WTC11 (cell line): ENCODE results near the gene TPP1. TPM values are rescaled to one million over a fixed set of nuclear protein-coding genes. Genes with fewer than 3 reads are reported as not detected.

Experiments used
- ATAC-seq: fragments of 200-7000 bp; cut with Tn5 transposase; 2 replicates; pipeline ENCODE4 v1.10.0; 2021; ENCODE audit warnings: mild to moderate bottlenecking, moderate library complexity
- CTCF ChIA-PET: fragments of 300-600 bp; sonication (Branson Sonifier 250); formaldehyde crosslinking; loops from one replicate; lab custom pipeline; 2021; ENCODE audit warnings: antibody characterized with exemption; lab: Charles Lee
- POLR2A ChIA-PET: fragments of 350-600 bp; sonication (Branson Sonifier 250); formaldehyde crosslinking; loops from one replicate; lab custom pipeline; 2021; ENCODE audit warnings: antibody characterized with exemption; lab: Charles Lee
- DNase-seq: peaks from one replicate; pipeline ENCODE4 v3.0.0; 2021; ENCODE audit warnings: low spot score
- H3K27ac Mint-ChIP-seq: 2 replicates; pipeline ENCODE4 v1.8.0; 2021; ENCODE audit warnings: mixed read lengths
- H3K27me3 Mint-ChIP-seq: 2 replicates; pipeline ENCODE4 v1.8.0; 2021; ENCODE audit warnings: low read depth, mild to moderate bottlenecking, moderate library complexity, mixed read lengths
- H3K36me3 Mint-ChIP-seq: 2 replicates; pipeline ENCODE4 v1.8.0; 2021; ENCODE audit warnings: mixed read lengths
- H3K4me1 Mint-ChIP-seq: 2 replicates; pipeline ENCODE4 v1.8.0; 2022; ENCODE audit warnings: mixed read lengths
- H3K4me3 Mint-ChIP-seq: 2 replicates; pipeline ENCODE4 v1.8.0; 2021; ENCODE audit warnings: mild to moderate bottlenecking, moderate library complexity, mixed read lengths
- H3K9me3 Mint-ChIP-seq: 2 replicates; pipeline ENCODE4 v1.8.0; 2021; ENCODE audit warnings: mixed read lengths
- CREM ChIP-seq: sonication (generic); formaldehyde crosslinking; IDR thresholded peaks from 2 replicates; pipeline ENCODE4 v1.8.1; 2022; ENCODE audit warnings: mild to moderate bottlenecking, missing genetic modification reagents, moderate library complexity
- FOXK1 ChIP-seq: sonication (generic); formaldehyde crosslinking; IDR thresholded peaks from 2 replicates; pipeline ENCODE4 v1.8.0; 2022; ENCODE audit warnings: mild to moderate bottlenecking, moderate library complexity, missing genetic modification reagents
- GTF2I ChIP-seq: fragments of 250-450 bp; sonication (Bioruptor Pico); conservative IDR thresholded peaks from 2 replicates; pipeline ENCODE4 v1.4.0; 2021; ENCODE audit warnings: mild to moderate bottlenecking
- HMGA2 ChIP-seq: fragments of 250-450 bp; sonication (Bioruptor Pico); IDR thresholded peaks from 2 replicates; pipeline ENCODE4 v1.4.0; 2021; ENCODE audit warnings: mild to moderate bottlenecking, moderate library complexity
- NR1H2 ChIP-seq: sonication (generic); formaldehyde crosslinking; IDR thresholded peaks from 2 replicates; pipeline ENCODE4 v1.9.0; 2021; ENCODE audit warnings: mild to moderate bottlenecking, moderate library complexity, missing genetic modification reagents
- NR2C2 ChIP-seq: sonication (generic); formaldehyde crosslinking; IDR thresholded peaks from 2 replicates; pipeline ENCODE4 v1.8.0; 2022; ENCODE audit warnings: mild to moderate bottlenecking, missing genetic modification reagents
- RELA ChIP-seq: sonication (generic); formaldehyde crosslinking; IDR thresholded peaks from 2 replicates; pipeline ENCODE4 v1.8.1; 2022; ENCODE audit warnings: missing genetic modification reagents, mild to moderate bottlenecking, borderline replicate concordance
- total RNA-seq: library from RNA; stranded (reverse); gene quantifications from 3 replicates; pipeline ENCODE4 v1.2.3, GENCODE V29; 2021
- TF ChIP-seq, protein P1 (sequence below): sonication (generic); formaldehyde crosslinking; IDR thresholded peaks from 2 replicates; pipeline ENCODE4 v1.8.0; 2022; ENCODE audit warnings: mild to moderate bottlenecking, missing genetic modification reagents
- TF ChIP-seq, protein P2 (sequence below): sonication (generic); formaldehyde crosslinking; IDR thresholded peaks from 2 replicates; pipeline ENCODE4 v1.8.0; 2023; ENCODE audit warnings: missing genetic modification reagents, mild to moderate bottlenecking, borderline replicate concordance
- TF ChIP-seq, protein P3 (sequence below): sonication (generic); formaldehyde crosslinking; conservative IDR thresholded peaks from 2 replicates; pipeline ENCODE4 v1.8.1; 2022; ENCODE audit warnings: mild to moderate bottlenecking, missing genetic modification reagents
- TF ChIP-seq, protein P4 (sequence below): sonication (generic); formaldehyde crosslinking; IDR thresholded peaks from 2 replicates; pipeline ENCODE4 v1.8.1; 2023; ENCODE audit warnings: mild to moderate bottlenecking, missing genetic modification reagents, moderate library complexity
- TF ChIP-seq, protein P5 (sequence below): sonication (generic); formaldehyde crosslinking; IDR thresholded peaks from 2 replicates; pipeline ENCODE4 v1.8.1; 2023; ENCODE audit warnings: mild to moderate bottlenecking, missing genetic modification reagents
- TF ChIP-seq, protein P6 (sequence below): sonication (generic); formaldehyde crosslinking; IDR thresholded peaks from 2 replicates; pipeline ENCODE4 v1.8.1; 2022; ENCODE audit warnings: mild to moderate bottlenecking, moderate library complexity, missing genetic modification reagents
- TF ChIP-seq, protein P7 (sequence below): sonication (generic); formaldehyde crosslinking; IDR thresholded peaks from 2 replicates; pipeline ENCODE4 v1.8.1; 2023; ENCODE audit warnings: mild to moderate bottlenecking, missing genetic modification reagents, borderline replicate concordance

TPP1 gene
- total RNA-seq, 1 experiment from 2014 or later, result 36.2 TPM

DNA sequence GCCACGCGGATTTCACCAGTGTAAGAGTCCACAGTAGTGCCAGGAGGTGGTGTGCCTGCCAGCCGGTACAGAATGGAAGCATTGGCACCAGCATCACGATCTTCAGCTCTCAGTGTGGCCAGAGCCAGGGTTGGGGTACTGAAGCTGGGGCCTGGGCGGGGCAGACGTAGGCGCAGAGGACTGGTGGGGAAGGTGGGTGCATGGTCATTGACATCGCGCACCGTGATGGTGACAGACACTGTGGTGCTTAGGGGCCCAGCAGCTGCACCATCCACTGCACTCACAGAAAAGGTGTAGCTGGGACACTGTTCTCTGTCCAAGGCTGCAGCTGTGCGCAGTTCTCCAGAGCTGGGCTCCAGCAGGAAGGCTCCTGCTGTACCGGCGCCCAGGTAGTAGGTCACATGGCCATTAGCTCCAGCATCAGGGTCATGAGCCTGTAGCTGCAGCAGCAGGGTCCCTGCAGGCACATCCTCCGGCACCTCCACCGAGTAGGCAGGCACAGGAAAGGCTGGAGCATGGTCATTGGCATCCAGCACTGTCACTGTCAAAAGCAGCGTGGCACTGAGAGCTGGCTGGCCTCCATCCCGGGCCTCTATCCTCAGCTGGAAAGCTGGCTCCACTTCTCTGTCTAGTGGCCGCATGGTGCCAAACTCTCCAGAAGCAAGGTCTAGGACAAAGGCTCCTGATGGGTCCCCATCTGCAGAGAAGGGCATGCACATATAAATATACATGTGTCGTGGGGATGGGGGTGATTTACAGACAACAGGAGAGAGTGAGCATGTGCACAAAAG, 7.9 kb upstream of the TPP1 start:
- H3K9me3 Mint-ChIP-seq, result no peaks in the 10 kb centered on the region
- ATAC-seq (no peak), DNase-seq (no peak)
- CTCF ChIA-PET, result interaction anchor here (0.8 to 1.0 kb wide), 2 partner anchors 53 to 184 kb away, joined by 3 read pairs; no protein-coding TSS in a partner anchor
- peaks cover 37% of the 10 kb centered on the region for H3K27me3 Mint-ChIP-seq
- no peak overlapping the region for H3K27ac Mint-ChIP-seq
- no peaks in the 10 kb centered on the region for H3K36me3 Mint-ChIP-seq
- peaks cover 8% of the 10 kb centered on the region; the same call in 1 of the 2 replicates for H3K4me1 Mint-ChIP-seq
- POLR2A ChIA-PET, result no interaction called here
- H3K4me3 Mint-ChIP-seq, result no peak overlapping the region
- TF ChIP-seq, protein P1, sequence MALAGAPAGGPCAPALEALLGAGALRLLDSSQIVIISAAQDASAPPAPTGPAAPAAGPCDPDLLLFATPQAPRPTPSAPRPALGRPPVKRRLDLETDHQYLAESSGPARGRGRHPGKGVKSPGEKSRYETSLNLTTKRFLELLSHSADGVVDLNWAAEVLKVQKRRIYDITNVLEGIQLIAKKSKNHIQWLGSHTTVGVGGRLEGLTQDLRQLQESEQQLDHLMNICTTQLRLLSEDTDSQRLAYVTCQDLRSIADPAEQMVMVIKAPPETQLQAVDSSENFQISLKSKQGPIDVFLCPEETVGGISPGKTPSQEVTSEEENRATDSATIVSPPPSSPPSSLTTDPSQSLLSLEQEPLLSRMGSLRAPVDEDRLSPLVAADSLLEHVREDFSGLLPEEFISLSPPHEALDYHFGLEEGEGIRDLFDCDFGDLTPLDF (CRISPR knock-in tag), result no peak
- TF ChIP-seq, protein P2, sequence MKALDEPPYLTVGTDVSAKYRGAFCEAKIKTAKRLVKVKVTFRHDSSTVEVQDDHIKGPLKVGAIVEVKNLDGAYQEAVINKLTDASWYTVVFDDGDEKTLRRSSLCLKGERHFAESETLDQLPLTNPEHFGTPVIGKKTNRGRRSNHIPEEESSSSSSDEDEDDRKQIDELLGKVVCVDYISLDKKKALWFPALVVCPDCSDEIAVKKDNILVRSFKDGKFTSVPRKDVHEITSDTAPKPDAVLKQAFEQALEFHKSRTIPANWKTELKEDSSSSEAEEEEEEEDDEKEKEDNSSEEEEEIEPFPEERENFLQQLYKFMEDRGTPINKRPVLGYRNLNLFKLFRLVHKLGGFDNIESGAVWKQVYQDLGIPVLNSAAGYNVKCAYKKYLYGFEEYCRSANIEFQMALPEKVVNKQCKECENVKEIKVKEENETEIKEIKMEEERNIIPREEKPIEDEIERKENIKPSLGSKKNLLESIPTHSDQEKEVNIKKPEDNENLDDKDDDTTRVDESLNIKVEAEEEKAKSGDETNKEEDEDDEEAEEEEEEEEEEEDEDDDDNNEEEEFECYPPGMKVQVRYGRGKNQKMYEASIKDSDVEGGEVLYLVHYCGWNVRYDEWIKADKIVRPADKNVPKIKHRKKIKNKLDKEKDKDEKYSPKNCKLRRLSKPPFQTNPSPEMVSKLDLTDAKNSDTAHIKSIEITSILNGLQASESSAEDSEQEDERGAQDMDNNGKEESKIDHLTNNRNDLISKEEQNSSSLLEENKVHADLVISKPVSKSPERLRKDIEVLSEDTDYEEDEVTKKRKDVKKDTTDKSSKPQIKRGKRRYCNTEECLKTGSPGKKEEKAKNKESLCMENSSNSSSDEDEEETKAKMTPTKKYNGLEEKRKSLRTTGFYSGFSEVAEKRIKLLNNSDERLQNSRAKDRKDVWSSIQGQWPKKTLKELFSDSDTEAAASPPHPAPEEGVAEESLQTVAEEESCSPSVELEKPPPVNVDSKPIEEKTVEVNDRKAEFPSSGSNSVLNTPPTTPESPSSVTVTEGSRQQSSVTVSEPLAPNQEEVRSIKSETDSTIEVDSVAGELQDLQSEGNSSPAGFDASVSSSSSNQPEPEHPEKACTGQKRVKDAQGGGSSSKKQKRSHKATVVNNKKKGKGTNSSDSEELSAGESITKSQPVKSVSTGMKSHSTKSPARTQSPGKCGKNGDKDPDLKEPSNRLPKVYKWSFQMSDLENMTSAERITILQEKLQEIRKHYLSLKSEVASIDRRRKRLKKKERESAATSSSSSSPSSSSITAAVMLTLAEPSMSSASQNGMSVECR (CRISPR knock-in tag), result no peak
- TF ChIP-seq, protein P3, sequence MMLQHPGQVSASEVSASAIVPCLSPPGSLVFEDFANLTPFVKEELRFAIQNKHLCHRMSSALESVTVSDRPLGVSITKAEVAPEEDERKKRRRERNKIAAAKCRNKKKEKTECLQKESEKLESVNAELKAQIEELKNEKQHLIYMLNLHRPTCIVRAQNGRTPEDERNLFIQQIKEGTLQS (CRISPR knock-in tag), result no peak
- TF ChIP-seq HMGA2 (CRISPR knock-in tag), result no peak
- TF ChIP-seq, all 79 proteins: peak for 0

DNA sequence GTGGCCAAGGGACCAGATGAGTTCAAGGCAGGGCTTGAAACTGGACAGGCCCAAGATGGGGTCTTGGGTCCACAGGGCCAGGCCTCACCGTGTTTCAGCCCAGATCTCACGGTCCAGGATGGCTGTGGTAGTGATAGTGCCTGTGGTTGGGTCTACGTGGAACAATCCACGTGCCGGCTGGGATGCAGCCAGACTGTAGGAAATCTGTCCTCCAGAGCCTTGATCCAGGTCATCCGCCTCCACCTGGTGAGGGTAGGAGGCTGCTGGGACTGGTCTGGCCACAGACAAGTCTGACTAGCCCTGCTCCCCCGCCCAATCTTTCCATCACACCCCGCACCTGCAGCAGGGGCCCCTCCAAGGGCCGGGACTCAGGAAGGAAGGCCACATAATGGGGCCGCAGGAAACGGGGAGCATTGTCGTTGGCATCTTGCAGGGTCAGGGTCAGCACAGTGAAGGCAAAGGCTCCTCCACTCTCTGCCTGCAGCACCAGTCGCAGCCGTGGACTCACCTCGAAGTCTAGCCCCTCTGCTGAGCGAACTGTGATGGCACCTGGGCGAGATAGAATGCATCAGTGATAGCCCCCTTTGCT, 6.7 kb upstream of the TPP1 start:
- H3K27ac Mint-ChIP-seq, result no peak overlapping the region
- CTCF ChIA-PET, result no interaction called here
- no peaks in the 10 kb centered on the region for H3K36me3 Mint-ChIP-seq
- H3K27me3 Mint-ChIP-seq, result peaks cover 25% of the 10 kb centered on the region
- ATAC-seq, result no peak
- POLR2A ChIA-PET, result interaction anchor here (0.5 kb wide), 1 partner anchor 312 kb away, joined by 3 read pairs; no protein-coding TSS in a partner anchor
- TF ChIP-seq GTF2I (CRISPR knock-in tag), result no peak
- no peak for TF ChIP-seq NR2C2 (CRISPR knock-in tag)
- TF ChIP-seq, protein P4, sequence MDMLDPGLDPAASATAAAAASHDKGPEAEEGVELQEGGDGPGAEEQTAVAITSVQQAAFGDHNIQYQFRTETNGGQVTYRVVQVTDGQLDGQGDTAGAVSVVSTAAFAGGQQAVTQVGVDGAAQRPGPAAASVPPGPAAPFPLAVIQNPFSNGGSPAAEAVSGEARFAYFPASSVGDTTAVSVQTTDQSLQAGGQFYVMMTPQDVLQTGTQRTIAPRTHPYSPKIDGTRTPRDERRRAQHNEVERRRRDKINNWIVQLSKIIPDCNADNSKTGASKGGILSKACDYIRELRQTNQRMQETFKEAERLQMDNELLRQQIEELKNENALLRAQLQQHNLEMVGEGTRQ (CRISPR knock-in tag), result no peak
- no peak for TF ChIP-seq FOXK1
- TF ChIP-seq, protein P5, sequence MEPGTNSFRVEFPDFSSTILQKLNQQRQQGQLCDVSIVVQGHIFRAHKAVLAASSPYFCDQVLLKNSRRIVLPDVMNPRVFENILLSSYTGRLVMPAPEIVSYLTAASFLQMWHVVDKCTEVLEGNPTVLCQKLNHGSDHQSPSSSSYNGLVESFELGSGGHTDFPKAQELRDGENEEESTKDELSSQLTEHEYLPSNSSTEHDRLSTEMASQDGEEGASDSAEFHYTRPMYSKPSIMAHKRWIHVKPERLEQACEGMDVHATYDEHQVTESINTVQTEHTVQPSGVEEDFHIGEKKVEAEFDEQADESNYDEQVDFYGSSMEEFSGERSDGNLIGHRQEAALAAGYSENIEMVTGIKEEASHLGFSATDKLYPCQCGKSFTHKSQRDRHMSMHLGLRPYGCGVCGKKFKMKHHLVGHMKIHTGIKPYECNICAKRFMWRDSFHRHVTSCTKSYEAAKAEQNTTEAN (CRISPR knock-in tag), result no peak
- TF ChIP-seq, all 79 proteins: peak for 0
- H3K9me3 Mint-ChIP-seq, result no peaks in the 10 kb centered on the region
- no peak for DNase-seq
- peaks cover 8% of the 10 kb centered on the region; the same call in 1 of the 2 replicates for H3K4me1 Mint-ChIP-seq
- H3K4me3 Mint-ChIP-seq, result no peak overlapping the region

DNA sequence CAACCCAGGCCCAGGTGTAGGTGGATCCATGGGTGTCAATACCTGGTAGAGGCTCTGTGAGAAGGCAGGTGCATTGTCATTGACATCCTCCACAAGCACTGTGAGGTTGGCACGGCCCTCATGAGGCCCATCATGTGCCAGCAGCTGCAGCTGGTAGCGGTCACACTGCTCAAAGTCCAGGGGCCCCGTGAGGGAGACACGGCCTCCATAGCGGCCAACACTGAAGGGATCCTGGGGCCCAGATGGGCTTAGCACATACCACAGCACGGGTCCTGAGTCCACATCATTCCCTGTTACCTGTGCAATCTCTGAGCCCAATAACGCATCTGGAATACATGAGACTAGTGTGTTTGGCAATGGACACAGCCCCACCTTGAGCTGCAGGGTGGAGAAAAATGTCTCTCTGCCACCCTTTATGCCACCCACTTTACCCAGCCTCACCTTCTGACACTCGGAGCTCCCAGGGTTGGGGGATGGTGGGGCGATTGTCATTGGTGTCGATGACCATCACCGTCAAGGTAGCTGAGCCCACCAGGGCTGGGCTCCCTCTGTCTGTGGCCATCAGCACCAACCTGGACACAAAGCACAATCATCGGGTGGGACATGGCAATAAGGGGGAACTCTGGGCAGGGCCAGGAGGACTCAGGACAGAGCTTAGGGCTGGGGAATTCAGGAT, 6.1 kb upstream of the TPP1 start:
- Mint-ChIP-seq H3K9me3 (no peaks in the 10 kb centered on the region), H3K36me3 (no peaks in the 10 kb centered on the region), H3K27me3 (peaks cover 19% of the 10 kb centered on the region), H3K27ac (no peak overlapping the region), H3K4me1 (peaks cover 4% of the 10 kb centered on the region; the same call in 1 of the 2 replicates), H3K4me3 (no peak overlapping the region)
- no peak for DNase-seq
- POLR2A ChIA-PET, result interaction anchor here (0.5 kb wide), 1 partner anchor 311 kb away, joined by 3 read pairs; no protein-coding TSS in a partner anchor
- CTCF ChIA-PET, result no interaction called here
- no peak for ATAC-seq
- no peak for TF ChIP-seq NR1H2 (CRISPR knock-in tag)
- TF ChIP-seq RELA (CRISPR knock-in tag), result no peak
- TF ChIP-seq, protein P6, sequence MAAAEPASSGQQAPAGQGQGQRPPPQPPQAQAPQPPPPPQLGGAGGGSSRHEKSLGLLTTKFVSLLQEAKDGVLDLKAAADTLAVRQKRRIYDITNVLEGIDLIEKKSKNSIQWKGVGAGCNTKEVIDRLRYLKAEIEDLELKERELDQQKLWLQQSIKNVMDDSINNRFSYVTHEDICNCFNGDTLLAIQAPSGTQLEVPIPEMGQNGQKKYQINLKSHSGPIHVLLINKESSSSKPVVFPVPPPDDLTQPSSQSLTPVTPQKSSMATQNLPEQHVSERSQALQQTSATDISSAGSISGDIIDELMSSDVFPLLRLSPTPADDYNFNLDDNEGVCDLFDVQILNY, result no peak
- TF ChIP-seq, protein P7, sequence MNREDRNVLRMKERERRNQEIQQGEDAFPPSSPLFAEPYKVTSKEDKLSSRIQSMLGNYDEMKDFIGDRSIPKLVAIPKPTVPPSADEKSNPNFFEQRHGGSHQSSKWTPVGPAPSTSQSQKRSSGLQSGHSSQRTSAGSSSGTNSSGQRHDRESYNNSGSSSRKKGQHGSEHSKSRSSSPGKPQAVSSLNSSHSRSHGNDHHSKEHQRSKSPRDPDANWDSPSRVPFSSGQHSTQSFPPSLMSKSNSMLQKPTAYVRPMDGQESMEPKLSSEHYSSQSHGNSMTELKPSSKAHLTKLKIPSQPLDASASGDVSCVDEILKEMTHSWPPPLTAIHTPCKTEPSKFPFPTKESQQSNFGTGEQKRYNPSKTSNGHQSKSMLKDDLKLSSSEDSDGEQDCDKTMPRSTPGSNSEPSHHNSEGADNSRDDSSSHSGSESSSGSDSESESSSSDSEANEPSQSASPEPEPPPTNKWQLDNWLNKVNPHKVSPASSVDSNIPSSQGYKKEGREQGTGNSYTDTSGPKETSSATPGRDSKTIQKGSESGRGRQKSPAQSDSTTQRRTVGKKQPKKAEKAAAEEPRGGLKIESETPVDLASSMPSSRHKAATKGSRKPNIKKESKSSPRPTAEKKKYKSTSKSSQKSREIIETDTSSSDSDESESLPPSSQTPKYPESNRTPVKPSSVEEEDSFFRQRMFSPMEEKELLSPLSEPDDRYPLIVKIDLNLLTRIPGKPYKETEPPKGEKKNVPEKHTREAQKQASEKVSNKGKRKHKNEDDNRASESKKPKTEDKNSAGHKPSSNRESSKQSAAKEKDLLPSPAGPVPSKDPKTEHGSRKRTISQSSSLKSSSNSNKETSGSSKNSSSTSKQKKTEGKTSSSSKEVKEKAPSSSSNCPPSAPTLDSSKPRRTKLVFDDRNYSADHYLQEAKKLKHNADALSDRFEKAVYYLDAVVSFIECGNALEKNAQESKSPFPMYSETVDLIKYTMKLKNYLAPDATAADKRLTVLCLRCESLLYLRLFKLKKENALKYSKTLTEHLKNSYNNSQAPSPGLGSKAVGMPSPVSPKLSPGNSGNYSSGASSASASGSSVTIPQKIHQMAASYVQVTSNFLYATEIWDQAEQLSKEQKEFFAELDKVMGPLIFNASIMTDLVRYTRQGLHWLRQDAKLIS (CRISPR knock-in tag), result no peak
- no peak for TF ChIP-seq CREM (CRISPR knock-in tag)
